CD14-positive monocyte (primary cell): Measurements from ENCODE around the gene HIBADH. TPM values are rescaled to one million over a fixed set of nuclear protein-coding genes. Genes with fewer than 3 reads are reported as not detected.

Experiments used
- DNase-seq, 3 donors: peaks; one replicate each; pipeline ENCODE4 v3.0.0-alpha.2; 2011 to 2022
- H2AFZ ChIP-seq: 2 replicates; pipeline ENCODE4 v1.6.0; 2012; ENCODE audit warnings: mild to moderate bottlenecking, low read depth, low read length, inconsistent platforms; ENCODE audit not compliant: insufficient read depth, poor library complexity, severe bottlenecking
- H3K27ac ChIP-seq, 2 donors: 1 replicate in 1 of 2; 2 replicates in 1 of 2; pipeline ENCODE4 v1.5.1; 2012 to 2013; ENCODE audit warnings: low read length in 2 of 2, control low read depth in 1 of 2, inconsistent platforms in 1 of 2, low read depth in 1 of 2, mild to moderate bottlenecking in 1 of 2
- H3K27me3 ChIP-seq, 2 donors: one replicate each; pipeline versions ENCODE4 v1.6.0 to v1.6.1; 2011 to 2013; ENCODE audit warnings: low read length in 2 of 2; ENCODE audit not compliant: control insufficient read depth in 2 of 2, insufficient read depth in 2 of 2
- H3K36me3 ChIP-seq, 2 donors: replicated peaks in 1 of 2; 1 replicate in 1 of 2; 2 replicates in 1 of 2; pipeline versions ENCODE4 v1.5.1 to v1.6.1; 2012 to 2013; ENCODE audit warnings: low read length in 2 of 2, control low read depth in 1 of 2, inconsistent platforms in 1 of 2, mild to moderate bottlenecking in 1 of 2; ENCODE audit not compliant: insufficient read depth in 2 of 2, control insufficient read depth in 1 of 2
- H3K4me1 ChIP-seq, 2 donors: 1 replicate in 1 of 2; 2 replicates in 1 of 2; pipeline versions ENCODE4 v1.5.1 to v1.6.1; 2012 to 2013; ENCODE audit warnings: low read length in 2 of 2, control low read depth in 1 of 2, inconsistent platforms in 1 of 2, mild to moderate bottlenecking in 1 of 2, moderate library complexity in 1 of 2; ENCODE audit not compliant: insufficient read depth in 2 of 2, control insufficient read depth in 1 of 2
- H3K4me2 ChIP-seq: replicated peaks from 2 replicates; pipeline ENCODE3; 2012; ENCODE audit warnings: low read length, moderate library complexity, mild to moderate bottlenecking; ENCODE audit not compliant: poor library complexity, severe bottlenecking; ENCODE audit errors: extremely low read depth
- H3K4me3 ChIP-seq, 3 experiments: fragments of 200-600 bp in 1 of 3; sonication (generic) in 1 of 3; replicated peaks in 1 of 3; 1 replicate in 2 of 3; 2 replicates in 1 of 3; pipeline ENCODE4 v1.5.1; 2011 to 2013; ENCODE audit warnings: low read length in 3 of 3, mild to moderate bottlenecking in 3 of 3, control low read depth in 2 of 3, low read depth in 2 of 3, inconsistent platforms in 1 of 3, moderate library complexity in 1 of 3
- H3K79me2 ChIP-seq: 2 replicates; pipeline ENCODE4 v1.6.0; 2012; ENCODE audit warnings: mild to moderate bottlenecking, control low read depth, inconsistent platforms, low read length, moderate library complexity; ENCODE audit not compliant: insufficient read depth
- H3K9ac ChIP-seq: 2 replicates; pipeline ENCODE4 v1.6.0; 2017; ENCODE audit warnings: low read length, mild to moderate bottlenecking; ENCODE audit not compliant: insufficient read depth, poor library complexity, severe bottlenecking
- H3K9me3 ChIP-seq, 2 donors: replicated peaks in 1 of 2; 1 replicate in 1 of 2; 2 replicates in 1 of 2; pipeline versions ENCODE4 v1.5.1 to v1.6.1; 2012 to 2013; ENCODE audit warnings: low read length in 2 of 2, control low read depth in 1 of 2; ENCODE audit not compliant: control insufficient read depth in 1 of 2, insufficient read depth in 1 of 2
- H4K20me1 ChIP-seq: 2 replicates; pipeline ENCODE4 v1.6.0; 2012; ENCODE audit warnings: mild to moderate bottlenecking, low read length, control low read depth, moderate library complexity; ENCODE audit not compliant: insufficient read depth
- H3K27ac Mint-ChIP-seq, 7 donors: one replicate each; pipeline ENCODE4 v1.8.0; 2020; ENCODE audit warnings: mild to moderate bottlenecking in 7 of 7, mixed read lengths in 7 of 7, moderate library complexity in 6 of 7, inconsistent platforms in 2 of 7
- H3K27me3 Mint-ChIP-seq, 3 donors: one replicate each; pipeline ENCODE4 v1.8.0; 2021 to 2022; ENCODE audit warnings: low read depth in 3 of 3, mild to moderate bottlenecking in 3 of 3, mixed read lengths in 3 of 3, moderate library complexity in 3 of 3, inconsistent platforms in 1 of 3
- H3K36me3 Mint-ChIP-seq, 2 donors: one replicate each; pipeline ENCODE4 v1.8.0; 2020; ENCODE audit warnings: mixed read lengths in 2 of 2, inconsistent platforms in 1 of 2, mild to moderate bottlenecking in 1 of 2
- H3K4me1 Mint-ChIP-seq: one replicate; pipeline ENCODE4 v1.8.0; 2020; ENCODE audit warnings: mild to moderate bottlenecking, mixed read lengths
- H3K4me3 Mint-ChIP-seq, 2 donors: one replicate each; pipeline ENCODE4 v1.8.0; 2020; ENCODE audit warnings: mild to moderate bottlenecking in 2 of 2, mixed read lengths in 2 of 2, moderate library complexity in 1 of 2
- H3K9me3 Mint-ChIP-seq, 7 donors: one replicate each; pipeline ENCODE4 v1.8.0; 2020 to 2022; ENCODE audit warnings: mixed read lengths in 7 of 7, mild to moderate bottlenecking in 6 of 7, moderate library complexity in 6 of 7, inconsistent platforms in 2 of 7
- CTCF ChIP-seq: fragments of 200-600 bp; IDR thresholded peaks from one replicate; pipeline ENCODE4 v1.8.0; 2022; ENCODE audit warnings: antibody characterized with exemption, mild to moderate bottlenecking
- WGBS: methylation state at CpG from one replicate; pipeline ENCODE4 v1.1.5; 2013; ENCODE audit warnings: missing lambda C conversion rate; ENCODE audit not compliant: insufficient coverage; 5-methylcytosine and 5-hydroxymethylcytosine counted together
- intact Hi-C, 2 donors: fragments of 100-400 bp; cut with micrococcal nuclease; formaldehyde crosslinking; loops; one replicate each; pipeline versions ENCODE4 v1.15.0 to v1.15.1; 2023
- polyA plus RNA-seq, 3 donors: library from polyadenylated mRNA; depleted of rRNA in 1 of 3; unstranded in 2 of 3; stranded (reverse) in 1 of 3; fragments of 300-500 nt in 2 of 3; fragments of >200 nt in 1 of 3; fragmentation: Illumina TruSeq in 2 of 3; gene quantifications; 1 replicate in 2 of 3; 2 replicates in 1 of 3; pipeline ENCODE4 v1.2.3, GENCODE V29; 2012 to 2021

HIBADH gene
- polyA plus RNA-seq, 3 donors = 8.9 to 29.1 (median 26.5) TPM

- H3K4me1 Mint-ChIP-seq = no peaks in the 10 kb centered on the region
- Histone ChIP-seq H3K79me2 (no peaks in the 10 kb centered on the region), H3K27ac (no peak overlapping the region), H2AFZ (no peak overlapping the region), H3K9me3 (no peaks in the 10 kb centered on the region), H3K4me2 (no peak overlapping the region), H3K4me1 (no peaks in the 10 kb centered on the region), H3K27me3 (no peaks in the 10 kb centered on the region), H3K4me3 (no peak overlapping the region), H3K9ac (no peak overlapping the region), H3K36me3 (no peaks in the 10 kb centered on the region), H4K20me1 (no peaks in the 10 kb centered on the region)
- H3K9me3 Mint-ChIP-seq = no peaks in the 10 kb centered on the region
- H3K4me3 Mint-ChIP-seq = no peak overlapping the region
- TF ChIP-seq CTCF = no peak
- intact Hi-C loops = no loop called here
- DNase-seq = no peak
- WGBS = no CpG with 5 or more reads among the region's 3 CpGs
- H3K27me3 Mint-ChIP-seq = peaks cover 0 to 2% (median 0%) of the 10 kb centered on the region in 3 donors
- peaks cover 13 to 21% of the 10 kb centered on the region in 2 donors for H3K36me3 Mint-ChIP-seq
- H3K27ac Mint-ChIP-seq = no peak overlapping the region
Observed at GRCh38 chr7:27634671-27635493, 27.8 kb downstream of the HIBADH start.

DNA sequence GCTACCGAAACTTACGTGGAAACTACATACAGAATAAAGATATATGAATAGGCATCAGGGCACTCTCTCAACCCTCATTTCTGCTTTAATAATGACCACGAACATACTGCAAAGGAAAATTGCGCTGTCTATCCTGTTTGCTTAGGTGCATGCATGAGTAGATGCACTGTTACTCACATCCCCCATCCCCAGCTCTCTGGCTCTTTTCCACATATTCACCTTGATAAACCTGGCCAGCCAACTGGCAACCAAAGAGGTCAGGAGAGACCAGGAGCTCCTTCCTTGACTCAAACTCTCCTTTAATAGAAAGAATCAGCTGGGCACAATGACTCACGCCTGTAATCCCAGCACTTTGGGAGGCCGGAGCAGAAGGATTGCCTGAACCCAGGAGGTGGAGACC, 29.6 kb downstream of the HIBADH start:
- H4K20me1 ChIP-seq = no peaks in the 10 kb centered on the region
- no peaks in the 10 kb centered on the region for H3K79me2 ChIP-seq
- no peak overlapping the region for H3K27ac Mint-ChIP-seq
- intact Hi-C loops = no loop called here
- H3K4me3 ChIP-seq = no peak overlapping the region
- no peak overlapping the region for H3K4me3 Mint-ChIP-seq
- H3K27me3 ChIP-seq = no peaks in the 10 kb centered on the region
- H3K4me1 ChIP-seq = no peaks in the 10 kb centered on the region
- H3K27ac ChIP-seq = no peak overlapping the region
- H2AFZ ChIP-seq = no peak overlapping the region
- no peaks in the 10 kb centered on the region for H3K9me3 Mint-ChIP-seq
- peaks cover 0 to 2% (median 0%) of the 10 kb centered on the region in 3 donors for H3K27me3 Mint-ChIP-seq
- no peak for DNase-seq
- 100% methylated on average over 2 of the region's 6 CpGs for WGBS
- no peak overlapping the region for H3K9ac ChIP-seq
- no peaks in the 10 kb centered on the region for H3K4me1 Mint-ChIP-seq
- H3K36me3 Mint-ChIP-seq = peaks cover 13 to 21% of the 10 kb centered on the region in 2 donors
- no peaks in the 10 kb centered on the region for H3K36me3 ChIP-seq
- no peak overlapping the region for H3K4me2 ChIP-seq
- no peak for TF ChIP-seq CTCF
- H3K9me3 ChIP-seq = no peaks in the 10 kb centered on the region
